Measurements from ENCODE around the gene SVEP1.
"Not testable (repeated sequence)": the region's sequence is repeated elsewhere in the genome, so short reads cannot be mapped to it uniquely, and the experiment has no call there.

SVEP1 gene

DNA sequence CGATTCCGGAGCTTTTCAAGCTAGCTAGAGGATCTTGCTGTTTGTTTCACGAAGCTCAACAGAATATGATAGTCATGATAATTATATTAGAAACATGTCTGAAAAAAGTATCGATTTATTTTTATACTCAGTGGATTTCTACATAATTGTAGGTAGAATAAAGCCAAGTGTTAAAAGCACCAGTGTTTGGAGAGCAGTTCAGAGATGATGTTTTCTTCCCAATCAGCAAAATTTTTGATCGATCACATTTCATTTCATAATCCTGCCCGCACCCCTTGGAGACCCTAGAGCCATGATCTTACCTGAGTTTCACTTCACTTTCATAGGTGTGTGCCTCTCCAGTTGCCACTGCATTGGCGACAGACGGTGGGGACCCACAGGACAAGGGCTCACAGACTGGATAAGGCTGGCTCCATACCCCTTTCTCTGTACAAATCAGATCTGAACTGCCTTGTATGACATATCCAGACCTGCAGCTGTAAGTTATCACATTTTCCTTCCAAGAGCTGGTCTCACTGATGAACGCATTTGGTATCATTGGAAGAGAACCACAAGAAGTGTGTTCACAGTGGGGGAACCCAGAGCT is 173.6 kb downstream of the SVEP1 start:
- no peak overlapping the region for H3K27ac ChIP-seq
- TF ChIP-seq ZFX (IDR thresholded peaks at IDR 0.05): no peak
- TF ChIP-seq, protein P1, sequence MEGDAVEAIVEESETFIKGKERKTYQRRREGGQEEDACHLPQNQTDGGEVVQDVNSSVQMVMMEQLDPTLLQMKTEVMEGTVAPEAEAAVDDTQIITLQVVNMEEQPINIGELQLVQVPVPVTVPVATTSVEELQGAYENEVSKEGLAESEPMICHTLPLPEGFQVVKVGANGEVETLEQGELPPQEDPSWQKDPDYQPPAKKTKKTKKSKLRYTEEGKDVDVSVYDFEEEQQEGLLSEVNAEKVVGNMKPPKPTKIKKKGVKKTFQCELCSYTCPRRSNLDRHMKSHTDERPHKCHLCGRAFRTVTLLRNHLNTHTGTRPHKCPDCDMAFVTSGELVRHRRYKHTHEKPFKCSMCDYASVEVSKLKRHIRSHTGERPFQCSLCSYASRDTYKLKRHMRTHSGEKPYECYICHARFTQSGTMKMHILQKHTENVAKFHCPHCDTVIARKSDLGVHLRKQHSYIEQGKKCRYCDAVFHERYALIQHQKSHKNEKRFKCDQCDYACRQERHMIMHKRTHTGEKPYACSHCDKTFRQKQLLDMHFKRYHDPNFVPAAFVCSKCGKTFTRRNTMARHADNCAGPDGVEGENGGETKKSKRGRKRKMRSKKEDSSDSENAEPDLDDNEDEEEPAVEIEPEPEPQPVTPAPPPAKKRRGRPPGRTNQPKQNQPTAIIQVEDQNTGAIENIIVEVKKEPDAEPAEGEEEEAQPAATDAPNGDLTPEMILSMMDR (conservative IDR thresholded peaks at IDR 0.05): no peak

DNA sequence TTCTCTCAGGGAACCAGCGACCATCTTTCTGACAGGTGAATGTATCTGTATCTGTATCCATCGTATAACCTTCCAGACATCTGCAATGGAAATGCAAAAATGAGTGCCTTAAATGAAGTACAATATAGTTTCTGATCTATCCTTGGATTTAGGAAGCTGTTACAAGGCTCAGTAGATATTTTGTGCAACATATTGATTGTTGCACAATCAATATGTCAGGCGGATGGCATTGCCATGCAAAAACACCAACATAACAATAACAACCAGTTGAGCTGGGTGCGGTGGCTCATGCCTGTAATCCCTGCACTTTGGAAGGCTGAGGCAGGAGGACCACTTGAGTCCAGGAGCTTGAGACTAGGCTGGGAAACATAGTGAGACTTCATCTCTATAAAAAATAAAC is 175.1 kb downstream of the SVEP1 start:
- TF ChIP-seq, protein P1 (conservative IDR thresholded peaks at IDR 0.05): no peak
- no peak for TF ChIP-seq ZFX (IDR thresholded peaks at IDR 0.05)
- H3K27ac ChIP-seq: no peak overlapping the region

DNA sequence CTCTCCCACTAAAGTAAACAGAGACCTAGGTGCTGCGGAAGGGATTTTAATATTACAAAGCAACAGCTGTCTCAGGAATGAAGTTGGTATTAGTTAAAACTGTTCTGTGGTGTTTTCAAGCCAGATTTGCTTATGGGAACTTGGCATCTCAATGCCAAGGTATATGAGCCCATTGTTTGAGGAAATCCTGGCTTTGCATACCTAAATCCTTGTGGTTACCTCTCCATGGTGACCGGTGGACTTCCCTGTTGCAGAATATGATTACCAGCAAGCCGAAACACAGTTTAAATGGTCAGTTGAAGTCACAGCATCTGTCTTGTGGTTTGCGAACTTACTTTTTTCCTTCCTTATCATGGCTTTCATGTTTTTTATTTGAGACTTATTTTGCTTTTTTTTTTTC is 179.6 kb downstream of the SVEP1 start:
- no peak for TF ChIP-seq ZFX (IDR thresholded peaks at IDR 0.05)
- TF ChIP-seq, protein P1 (conservative IDR thresholded peaks at IDR 0.05): no peak
- no peak overlapping the region for H3K27ac ChIP-seq

DNA sequence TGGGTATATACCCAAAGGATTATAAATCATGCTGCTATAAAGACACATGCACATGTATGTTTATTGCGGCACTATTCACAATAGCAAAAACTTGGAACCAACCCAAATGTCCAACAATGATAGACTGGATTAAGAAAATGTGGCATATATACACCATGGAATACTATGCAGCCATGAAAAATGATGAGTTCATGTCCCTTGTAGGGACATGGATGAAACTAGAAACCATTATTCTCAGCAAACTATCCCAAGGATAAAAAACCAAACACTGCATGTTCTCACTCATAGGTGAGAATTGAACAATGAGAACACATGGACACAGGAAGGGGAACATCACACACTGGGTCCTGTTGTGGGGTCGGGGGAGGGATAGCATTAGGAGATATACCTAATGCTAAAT is 180.5 kb downstream of the SVEP1 start:
- not testable (repeated sequence) for H3K27ac ChIP-seq

DNA sequence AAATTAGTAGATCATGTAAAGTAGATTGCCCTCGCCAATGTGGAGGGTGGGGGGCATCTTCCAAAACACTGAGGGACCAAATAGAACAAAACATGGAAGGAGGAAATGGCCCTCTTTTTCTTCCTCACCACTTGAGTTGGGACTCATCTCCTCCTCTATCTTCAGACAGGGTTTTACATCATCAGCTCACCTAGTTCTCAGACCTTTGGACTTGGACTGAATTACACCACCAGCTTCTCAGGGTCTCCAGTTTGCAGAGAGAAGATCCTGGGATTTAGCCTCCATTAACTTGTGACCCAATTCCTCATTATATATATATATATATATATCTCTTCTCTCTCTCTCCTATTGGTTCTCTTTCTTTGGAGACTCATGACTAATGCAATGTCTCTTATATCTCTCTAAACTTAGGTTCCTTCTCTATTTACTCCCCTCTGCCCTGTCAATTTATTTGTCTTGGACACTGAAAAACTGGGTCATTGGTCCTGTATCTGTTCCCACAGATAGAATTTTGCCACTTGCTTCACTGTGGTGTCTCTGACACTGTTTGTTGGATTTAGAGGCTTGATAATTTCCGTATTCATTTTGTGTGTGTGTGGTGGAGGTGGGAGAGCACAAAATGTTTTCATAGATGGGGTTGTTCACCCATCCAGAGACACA is 187.6 kb downstream of the SVEP1 start:
- no peak overlapping the region for H3K27ac ChIP-seq
- TF ChIP-seq, protein P1 (conservative IDR thresholded peaks at IDR 0.05): no peak

DNA sequence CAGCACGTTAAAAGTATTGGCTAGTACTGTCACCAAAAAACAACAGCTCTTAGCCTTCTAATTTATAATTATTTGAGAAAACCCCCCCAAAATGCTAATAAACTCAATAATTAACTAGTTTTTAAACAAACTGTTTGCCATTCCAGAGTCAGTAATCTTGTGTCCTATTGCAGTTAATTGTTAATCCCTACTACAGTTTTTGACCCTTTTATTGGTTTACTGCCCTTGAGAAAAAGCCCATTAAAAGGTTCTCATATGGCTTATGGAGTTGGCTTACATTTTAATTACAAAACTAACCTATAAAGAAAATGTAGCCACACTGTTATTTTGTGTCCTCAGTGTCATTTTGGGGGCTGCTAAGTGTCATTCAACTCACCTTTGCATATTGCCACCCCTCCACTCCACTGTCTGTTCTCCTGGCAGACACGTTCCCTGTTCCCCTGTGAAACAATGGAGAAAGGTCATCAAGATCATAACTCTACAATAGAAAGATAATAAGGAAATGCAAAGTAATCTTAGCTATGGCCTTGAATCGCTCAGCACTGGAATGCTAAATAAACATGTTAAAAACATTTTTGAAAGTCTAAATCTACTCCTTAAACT is 190.3 kb downstream of the SVEP1 start:
- no peak overlapping the region for H3K27ac ChIP-seq
- TF ChIP-seq ZFX (IDR thresholded peaks at IDR 0.05): no peak
- TF ChIP-seq, protein P1 (conservative IDR thresholded peaks at IDR 0.05): no peak

DNA sequence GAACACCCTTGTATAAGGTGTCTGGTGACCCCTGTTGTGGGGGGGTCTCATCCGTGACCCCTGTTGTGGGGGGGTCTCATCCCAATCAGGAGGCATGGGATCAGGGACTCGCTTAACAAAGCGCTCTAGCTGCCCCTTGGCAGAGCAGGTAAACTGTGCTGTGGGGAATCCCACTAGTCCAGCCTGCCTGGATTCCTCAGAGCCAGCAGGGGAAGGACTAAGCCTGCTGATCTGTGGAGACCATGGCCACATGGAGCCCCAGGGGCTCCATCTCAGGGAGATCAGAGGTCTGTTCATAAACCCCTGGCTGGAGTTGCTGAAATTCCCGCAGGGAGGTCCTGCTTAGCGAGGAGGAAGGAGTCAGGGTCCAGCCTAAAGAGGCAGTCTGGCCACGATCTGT is 196.1 kb downstream of the SVEP1 start:
- no peak for TF ChIP-seq ZFX (IDR thresholded peaks at IDR 0.05)
- TF ChIP-seq, protein P1 (conservative IDR thresholded peaks at IDR 0.05): no peak
- H3K27ac ChIP-seq: no peak overlapping the region
